HUES6 (cell line): Measurements from ENCODE around the gene KCNH1.
"Not testable (repeated sequence)": the region's sequence is repeated elsewhere in the genome, so short reads cannot be mapped to it uniquely, and the experiment has no call there.

ENCODE experiments used
- H3K27ac ChIP-seq: 2 replicates; pipeline ENCODE4 v1.7.0; 2013; ENCODE audit warnings: low read depth, mild to moderate bottlenecking, low read length, inconsistent platforms
- H3K27me3 ChIP-seq: 2 replicates; pipeline ENCODE4 v1.6.1; 2013; ENCODE audit warnings: low read length; ENCODE audit not compliant: control insufficient read depth, insufficient read depth
- H3K36me3 ChIP-seq: 2 replicates; pipeline ENCODE4 v1.6.1; 2013; ENCODE audit warnings: low read length; ENCODE audit not compliant: control insufficient read depth, insufficient read depth
- H3K4me1 ChIP-seq: 2 replicates; pipeline ENCODE4 v1.6.1; 2013; ENCODE audit warnings: low read length; ENCODE audit not compliant: control insufficient read depth, insufficient read depth
- H3K4me3 ChIP-seq: 2 replicates; pipeline ENCODE4 v1.5.1; 2013; ENCODE audit warnings: low read depth, low read length
- H3K9ac ChIP-seq: one replicate; pipeline ENCODE4 v1.6.1; 2013; ENCODE audit warnings: mild to moderate bottlenecking, low read length
- H3K9me3 ChIP-seq: 2 replicates; pipeline ENCODE4 v1.6.1; 2013; ENCODE audit warnings: low read depth, low read length; ENCODE audit not compliant: control insufficient read depth, insufficient read depth

KCNH1 gene

GRCh38 chr1:211009944-211010343 is 124.0 kb downstream of the KCNH1 start:
- Histone ChIP-seq H3K4me1 (no peaks in the 10 kb centered on the region), H3K4me3 (no peak overlapping the region), H3K9ac (no peak overlapping the region), H3K9me3 (no peaks in the 10 kb centered on the region), H3K27ac (no peak overlapping the region), H3K36me3 (no peaks in the 10 kb centered on the region), H3K27me3 (no peaks in the 10 kb centered on the region; the same call in 1 of the 2 replicates)

GRCh38 chr1:211007830-211008229 is 126.1 kb downstream of the KCNH1 start:
- Histone ChIP-seq H3K36me3 (no peaks in the 10 kb centered on the region), H3K4me1 (no peaks in the 10 kb centered on the region), H3K27me3 (no peaks in the 10 kb centered on the region), H3K27ac (no peak overlapping the region), H3K4me3 (no peak overlapping the region), H3K9me3 (no peaks in the 10 kb centered on the region), H3K9ac (no peak overlapping the region)

GRCh38 chr1:210995931-210996330 is 138.0 kb downstream of the KCNH1 start:
- not testable (repeated sequence) for H3K4me3 ChIP-seq, H3K27ac ChIP-seq, H3K9me3 ChIP-seq, H3K4me1 ChIP-seq, H3K36me3 ChIP-seq, H3K27me3 ChIP-seq, H3K9ac ChIP-seq

GRCh38 chr1:210992837-210993236 is 141.1 kb downstream of the KCNH1 start:
- peaks cover 8% of the 10 kb centered on the region for H3K9me3 ChIP-seq
- no peak overlapping the region for H3K4me3 ChIP-seq
- H3K36me3 ChIP-seq, result no peaks in the 10 kb centered on the region
- H3K27ac ChIP-seq, result no peak overlapping the region
- no peaks in the 10 kb centered on the region for H3K4me1 ChIP-seq
- H3K27me3 ChIP-seq, result no peaks in the 10 kb centered on the region
- H3K9ac ChIP-seq, result no peak overlapping the region

GRCh38 chr1:210989905-210990304 is 144.0 kb downstream of the KCNH1 start:
- Histone ChIP-seq H3K9me3 (no peaks in the 10 kb centered on the region), H3K9ac (no peak overlapping the region), H3K4me3 (no peak overlapping the region), H3K36me3 (no peaks in the 10 kb centered on the region), H3K4me1 (no peaks in the 10 kb centered on the region), H3K27ac (no peak overlapping the region), H3K27me3 (no peaks in the 10 kb centered on the region)

GRCh38 chr1:210981490-210981889 is 152.5 kb downstream of the KCNH1 start:
- H3K27ac ChIP-seq, result no peak overlapping the region

GRCh38 chr1:210980082-210980481 is 153.9 kb downstream of the KCNH1 start:
- no peak overlapping the region for H3K27ac ChIP-seq
- H3K27me3 ChIP-seq, result no peaks in the 10 kb centered on the region
- H3K4me3 ChIP-seq, result no peak overlapping the region
- H3K9ac ChIP-seq, result no peak overlapping the region
- no peaks in the 10 kb centered on the region for H3K4me1 ChIP-seq
- no peaks in the 10 kb centered on the region for H3K36me3 ChIP-seq
- no peaks in the 10 kb centered on the region for H3K9me3 ChIP-seq

More at GRCh38 chr1:210981490-210981889, 152.5 kb downstream of the KCNH1 start:
- H3K36me3 ChIP-seq, result no peaks in the 10 kb centered on the region
- no peak overlapping the region for H3K4me3 ChIP-seq
- no peaks in the 10 kb centered on the region for H3K4me1 ChIP-seq
- H3K9ac ChIP-seq, result no peak overlapping the region
- no peaks in the 10 kb centered on the region for H3K27me3 ChIP-seq
- H3K9me3 ChIP-seq, result no peaks in the 10 kb centered on the region

- H3K4me3 ChIP-seq, result no peak overlapping the region
- no peak overlapping the region for H3K27ac ChIP-seq
- no peak overlapping the region for H3K9ac ChIP-seq
- no peaks in the 10 kb centered on the region for H3K36me3 ChIP-seq
- H3K9me3 ChIP-seq, result no peaks in the 10 kb centered on the region
- H3K27me3 ChIP-seq, result no peaks in the 10 kb centered on the region
- no peaks in the 10 kb centered on the region for H3K4me1 ChIP-seq
These were observed 155.0 kb downstream of the KCNH1 start for GRCh38 chr1:210978974-210979354.

GRCh38 chr1:210978316-210978973 is 155.5 kb downstream of the KCNH1 start:
- H3K9ac ChIP-seq, result no peak overlapping the region
- H3K36me3 ChIP-seq, result no peaks in the 10 kb centered on the region
- no peaks in the 10 kb centered on the region for H3K27me3 ChIP-seq
- H3K9me3 ChIP-seq, result no peaks in the 10 kb centered on the region
- H3K27ac ChIP-seq, result no peak overlapping the region
- H3K4me3 ChIP-seq, result no peak overlapping the region
- H3K4me1 ChIP-seq, result no peaks in the 10 kb centered on the region

- H3K4me3 ChIP-seq, result no peak overlapping the region
- no peak overlapping the region for H3K9ac ChIP-seq
- H3K27ac ChIP-seq, result no peak overlapping the region
- no peaks in the 10 kb centered on the region for H3K36me3 ChIP-seq
- H3K9me3 ChIP-seq, result no peaks in the 10 kb centered on the region
- H3K27me3 ChIP-seq, result no peaks in the 10 kb centered on the region
- no peaks in the 10 kb centered on the region for H3K4me1 ChIP-seq
These were observed 182.7 kb downstream of the KCNH1 start for GRCh38 chr1:210951279-210951678.

- not testable (repeated sequence) for H3K4me3 ChIP-seq, H3K4me1 ChIP-seq, H3K27ac ChIP-seq, H3K9me3 ChIP-seq, H3K9ac ChIP-seq, H3K27me3 ChIP-seq, H3K36me3 ChIP-seq
These were observed 183.9 kb downstream of the KCNH1 start for GRCh38 chr1:210949940-210950546.
